ENCODE results near the gene ASPG. TPM values are rescaled to one million over a fixed set of nuclear protein-coding genes. Genes with fewer than 3 reads are reported as not detected.

The ASPG gene
- total RNA-seq, 1 experiment from 2014 or later: not detected

- H3K27ac ChIP-seq (ENCODE audit: low read length): no peak overlapping the region
- no peaks in the 10 kb centered on the region; the same call in 1 of the 2 replicates for H3K27me3 ChIP-seq (ENCODE audit: control insufficient read depth, insufficient read depth, low read length)
- intact Hi-C loops (cut with micrococcal nuclease; ENCODE audit: unreplicated experiment): no loop called here
- H3K9me3 ChIP-seq (ENCODE audit: control insufficient read depth, insufficient read depth, low read depth, low read length): no peaks in the 10 kb centered on the region
- H3K36me3 ChIP-seq (ENCODE audit: control insufficient read depth, insufficient read depth, low read length): no peaks in the 10 kb centered on the region; the same call in 1 of the 2 replicates
- ChIA-PET CTCF (interaction anchor here (0.9 kb wide), 1 partner anchor 423 kb away, joined by 5 read pairs; no protein-coding TSS in a partner anchor), POLR2A (no interaction called here)
- peak overlapping the region; percentile 37 to 46 for H3K4me3 ChIP-seq (ENCODE audit: low read depth in 2 of 2, low read length in 2 of 2)
- no TSS peak for BruUV-seq (replicated peaks)
- DNase-seq (ENCODE audit: low read depth, low spot score) (no peak), ATAC-seq (no peak)
- TF ChIP-seq SIN3A (IDR thresholded peaks at IDR 0.05; ENCODE audit: borderline replicate concordance, insufficient read depth, low read depth, low read length): no peak
- no peak for TF ChIP-seq POLR2AphosphoS5 (IDR thresholded peaks at IDR 0.05; ENCODE audit: low read depth, low read length)
- no peak for TF ChIP-seq REST (IDR thresholded peaks at IDR 0.05; ENCODE audit: insufficient read depth in 1 of 2, low read depth in 2 of 2, low read length in 1 of 2)
- TF ChIP-seq, protein P1, sequence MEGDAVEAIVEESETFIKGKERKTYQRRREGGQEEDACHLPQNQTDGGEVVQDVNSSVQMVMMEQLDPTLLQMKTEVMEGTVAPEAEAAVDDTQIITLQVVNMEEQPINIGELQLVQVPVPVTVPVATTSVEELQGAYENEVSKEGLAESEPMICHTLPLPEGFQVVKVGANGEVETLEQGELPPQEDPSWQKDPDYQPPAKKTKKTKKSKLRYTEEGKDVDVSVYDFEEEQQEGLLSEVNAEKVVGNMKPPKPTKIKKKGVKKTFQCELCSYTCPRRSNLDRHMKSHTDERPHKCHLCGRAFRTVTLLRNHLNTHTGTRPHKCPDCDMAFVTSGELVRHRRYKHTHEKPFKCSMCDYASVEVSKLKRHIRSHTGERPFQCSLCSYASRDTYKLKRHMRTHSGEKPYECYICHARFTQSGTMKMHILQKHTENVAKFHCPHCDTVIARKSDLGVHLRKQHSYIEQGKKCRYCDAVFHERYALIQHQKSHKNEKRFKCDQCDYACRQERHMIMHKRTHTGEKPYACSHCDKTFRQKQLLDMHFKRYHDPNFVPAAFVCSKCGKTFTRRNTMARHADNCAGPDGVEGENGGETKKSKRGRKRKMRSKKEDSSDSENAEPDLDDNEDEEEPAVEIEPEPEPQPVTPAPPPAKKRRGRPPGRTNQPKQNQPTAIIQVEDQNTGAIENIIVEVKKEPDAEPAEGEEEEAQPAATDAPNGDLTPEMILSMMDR (IDR thresholded peaks at IDR 0.05): no peak
- no peak for TF ChIP-seq TCF7L2 (IDR thresholded peaks at IDR 0.05; ENCODE audit: low read depth, low read length)
- in situ Hi-C loops (cut with HindIII; ENCODE audit: low pct_unique_long_range_greater_than_20kb, low sequenced_read_pairs): no loop called here
- H3K4me1 ChIP-seq (ENCODE audit: control insufficient read depth, insufficient read depth, low read length): no peaks in the 10 kb centered on the region; the same call in 1 of the 2 replicates
Observed at GRCh38 chr14:104139460-104140212, 54.1 kb downstream of the ASPG start.

DNA sequence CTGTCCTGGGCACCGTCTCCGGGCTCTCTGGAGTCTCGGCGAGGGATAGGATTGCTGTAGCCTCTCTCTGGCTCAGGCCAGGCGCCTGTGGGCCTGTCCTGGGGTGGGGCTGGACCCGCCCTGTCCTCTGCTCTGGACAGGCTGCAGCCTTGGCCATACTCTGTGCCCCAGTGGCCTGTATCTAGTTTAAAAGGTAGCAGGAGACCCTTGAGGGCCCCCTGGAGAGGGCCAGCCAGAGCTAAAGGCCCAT lies 54.6 kb downstream of the ASPG start:
- Histone ChIP-seq H3K4me1 (ENCODE audit: control insufficient read depth, insufficient read depth, low read length) (no peaks in the 10 kb centered on the region; the same call in 1 of the 2 replicates), H3K36me3 (ENCODE audit: control insufficient read depth, insufficient read depth, low read length) (no peaks in the 10 kb centered on the region; the same call in 1 of the 2 replicates), H3K27ac (ENCODE audit: low read length) (no peak overlapping the region), H3K27me3 (ENCODE audit: control insufficient read depth, insufficient read depth, low read length) (no peaks in the 10 kb centered on the region; the same call in 1 of the 2 replicates), H3K4me3 (ENCODE audit: low read depth in 2 of 2, low read length in 2 of 2) (no peak overlapping the region), H3K9me3 (ENCODE audit: control insufficient read depth, insufficient read depth, low read depth, low read length) (no peaks in the 10 kb centered on the region)
- ChIA-PET CTCF (no interaction called here), POLR2A (no interaction called here)
- no peak for TF ChIP-seq TCF7L2 (IDR thresholded peaks at IDR 0.05; ENCODE audit: low read depth, low read length)
- TF ChIP-seq, protein P1 (IDR thresholded peaks at IDR 0.05): no peak
- TF ChIP-seq SIN3A (IDR thresholded peaks at IDR 0.05; ENCODE audit: borderline replicate concordance, insufficient read depth, low read depth, low read length): no peak
- no peak for TF ChIP-seq REST (IDR thresholded peaks at IDR 0.05; ENCODE audit: insufficient read depth in 1 of 2, low read depth in 2 of 2, low read length in 1 of 2)
- TF ChIP-seq POLR2AphosphoS5 (IDR thresholded peaks at IDR 0.05; ENCODE audit: low read depth, low read length): no peak
- in situ Hi-C loops (cut with HindIII; ENCODE audit: low pct_unique_long_range_greater_than_20kb, low sequenced_read_pairs): no loop called here
- intact Hi-C loops (cut with micrococcal nuclease; ENCODE audit: unreplicated experiment): no loop called here
- ATAC-seq: no peak
- DNase-seq (ENCODE audit: low read depth, low spot score): no peak
- no TSS peak for BruUV-seq (replicated peaks)

All from Panc1 (cell line).